HG03095 (cell line): ENCODE measurements around the gene CEP290.
"Not testable (repeated sequence)": the region's sequence is repeated elsewhere in the genome, so short reads cannot be mapped to it uniquely, and the experiment has no call there.

ENCODE experiments used
- ATAC-seq: cut with Tn5 transposase; IDR thresholded peaks from one replicate; pipeline ENCODE4 v1.9.1; 2021; ENCODE audit warnings: moderate library complexity; ENCODE audit not compliant: unreplicated experiment

Gene CEP290

GRCh38 chr12:88057994-88058718 lies 83.7 kb downstream of the CEP290 start:
- ATAC-seq: no peak

- ATAC-seq: no peak
These were observed 85.3 kb downstream of the CEP290 start for GRCh38 chr12:88056571-88056970.

GRCh38 chr12:88052686-88053085 lies 89.2 kb downstream of the CEP290 start:
- ATAC-seq: peak; percentile 65

GRCh38 chr12:88044035-88044434 lies 97.9 kb downstream of the CEP290 start:
- ATAC-seq: no peak

GRCh38 chr12:88037770-88038169 lies 104.1 kb downstream of the CEP290 start:
- no peak for ATAC-seq

- no peak for ATAC-seq
These were observed 105.4 kb downstream of the CEP290 start for GRCh38 chr12:88036353-88036965.

- peak; percentile 11 for ATAC-seq
These were observed 106.0 kb downstream of the CEP290 start for GRCh38 chr12:88035907-88036289.

- peak; percentile 100 for ATAC-seq
These were observed 106.5 kb downstream of the CEP290 start for GRCh38 chr12:88035271-88035906.

GRCh38 chr12:88031161-88031560 lies 110.7 kb downstream of the CEP290 start:
- ATAC-seq: not testable (repeated sequence)

- ATAC-seq: no peak
These were observed 112.7 kb downstream of the CEP290 start, which contains the start of gene C12orf50 for GRCh38 chr12:88029093-88029665. TSS of gene C12orf50 (minus strand) at chr12:88029401. CDS start at chr12:88026962, 2,439 bp downstream.

- no peak for ATAC-seq
These were observed 115.7 kb downstream of the CEP290 start for GRCh38 chr12:88026196-88026595.

GRCh38 chr12:88017964-88018363 lies 123.9 kb downstream of the CEP290 start:
- ATAC-seq: no peak

- ATAC-seq: no peak
These were observed 126.1 kb downstream of the CEP290 start for GRCh38 chr12:88015825-88016224.

- no peak for ATAC-seq
These were observed 130.1 kb downstream of the CEP290 start for GRCh38 chr12:88011755-88012154.

GRCh38 chr12:88006351-88006750 lies 135.5 kb downstream of the CEP290 start:
- ATAC-seq: no peak

- ATAC-seq: no peak
These were observed 140.6 kb downstream of the CEP290 start for GRCh38 chr12:88001327-88001726.
